HepG2 (cell line): ENCODE measurements around the gene CCT6A. TPM values are rescaled to one million over a fixed set of nuclear protein-coding genes. Genes with fewer than 3 reads are reported as not detected.
A peak's percentile ranks its signal among the peaks of the same experiment; 100 is the strongest.

Source experiments
- AHDC1 ChIP-seq: sonication (generic); formaldehyde crosslinking; IDR thresholded peaks from 2 replicates; pipeline ENCODE4 v1.5.1; 2020; ENCODE audit warnings: mild to moderate bottlenecking, missing genetic modification reagents, borderline replicate concordance
- GABPA ChIP-seq, 2 experiments: IDR thresholded peaks; 2 replicates each; pipeline ENCODE4 v1.6.1; 2011 to 2016; ENCODE audit warnings: low read depth in 2 of 2, low read length in 1 of 2, missing biosample characterization in 1 of 2, missing genetic modification characterization in 1 of 2
- HMGXB3 ChIP-seq: sonication (generic); formaldehyde crosslinking; IDR thresholded peaks from 2 replicates; pipeline ENCODE4 v1.4.0; 2020; ENCODE audit warnings: missing genetic modification reagents, borderline replicate concordance
- SNRNP70 ChIP-seq: fragments of 200-400 bp; formaldehyde crosslinking; IDR thresholded peaks from 2 replicates; pipeline ENCODE4 v1.6.1; 2017; ENCODE audit warnings: mild to moderate bottlenecking, low read depth, low read length, moderate library complexity
- ZBTB42 ChIP-seq: sonication (generic); formaldehyde crosslinking; IDR thresholded peaks from 2 replicates; pipeline ENCODE4 v1.5.0; 2020; ENCODE audit warnings: mild to moderate bottlenecking, missing genetic modification reagents
- ZEB1 ChIP-seq: IDR thresholded peaks from 2 replicates; pipeline ENCODE4 v1.6.1; 2012; ENCODE audit warnings: mild to moderate bottlenecking, low read depth, inconsistent platforms; ENCODE audit not compliant: insufficient replicate concordance
- ZNF142 ChIP-seq: sonication (generic); formaldehyde crosslinking; IDR thresholded peaks from 2 replicates; pipeline ENCODE4 v1.4.0; 2020; ENCODE audit warnings: missing genetic modification reagents
- ZNF18 ChIP-seq: sonication (generic); formaldehyde crosslinking; IDR thresholded peaks from 2 replicates; pipeline ENCODE4 v1.8.0; 2022; ENCODE audit warnings: mild to moderate bottlenecking, missing genetic modification reagents; ENCODE audit not compliant: insufficient replicate concordance
- polyA plus RNA-seq, 8 experiments: library from polyadenylated mRNA; depleted of rRNA in 3 of 8; stranded (reverse) in 7 of 8; unstranded in 1 of 8; fragments of >200 nt; fragmentation: Illumina TruSeq in 4 of 8; extraction: Trizol in 4 of 8; gene quantifications; 2 replicates each; pipeline versions ENCODE4 v1.2.1 to v1.2.3, GENCODE V29; 2011 to 2016; ENCODE audit warnings: low read depth in 4 of 8, missing spikeins in 1 of 8, mixed read lengths in 1 of 8; ENCODE audit not compliant: insufficient read depth in 1 of 8
- total RNA-seq, 5 experiments: library from RNA; depleted of rRNA; stranded (reverse); fragments of >200 nt; fragmentation: Illumina TruSeq; extraction: Trizol; gene quantifications; 2 replicates each; pipeline ENCODE4 v1.2.3, GENCODE V29; 2016; ENCODE audit warnings: low read depth in 1 of 5

The CCT6A gene
- total and polyA plus RNA-seq, 2 of the 13 experiments (the other 11 are each of a cell fraction or from before 2014, with no cell fraction given): 219 to 292 TPM

- no peak for TF ChIP-seq HMGXB3 (CRISPR knock-in tag)
- no peak for TF ChIP-seq AHDC1 (CRISPR knock-in tag)
- no peak for TF ChIP-seq SNRNP70
- peak; percentile 77 for TF ChIP-seq ZNF18 (CRISPR knock-in tag)
- peak; percentile 69; the same call in 1 of the 2 replicates for TF ChIP-seq ZBTB42
- no peak for TF ChIP-seq ZEB1
- peak; percentile 79 for TF ChIP-seq ZNF142 (CRISPR knock-in tag)
- TF ChIP-seq GABPA (IDR thresholded peaks at IDR 0.05; ENCODE audit: low read depth, low read length): peak; percentile 84
- peak; percentile 95 for TF ChIP-seq GABPA (CRISPR knock-in tag; IDR thresholded peaks at IDR 0.05; ENCODE audit: low read depth)
Observed at GRCh38 chr7:56106108-56107073, 54.8 kb downstream of the CCT6A start, which contains the start of gene CHCHD2 (continued).
